PC-9 (cell line): ENCODE measurements around the gene FMNL1.

Experiments
- CTCF ChIP-seq: fragments of 200-600 bp; sonication (generic); conservative IDR thresholded peaks from 2 replicates; pipeline ENCODE4 v1.6.1; 2017; ENCODE audit warnings: mixed run types, antibody characterized with exemption, mild to moderate bottlenecking, moderate library complexity
- EZH2 ChIP-seq: fragments of 200-600 bp; sonication (generic); IDR thresholded peaks from 2 replicates; pipeline ENCODE4 v1.8.0; 2017; ENCODE audit warnings: antibody characterized with exemption, low read depth

- TF ChIP-seq CTCF = no peak
- no peak for TF ChIP-seq EZH2
Observed at GRCh38 chr17:45286286-45286685, 64.6 kb downstream of the FMNL1 start.
